ENCODE data around the gene CPVL.

The CPVL gene

DNA sequence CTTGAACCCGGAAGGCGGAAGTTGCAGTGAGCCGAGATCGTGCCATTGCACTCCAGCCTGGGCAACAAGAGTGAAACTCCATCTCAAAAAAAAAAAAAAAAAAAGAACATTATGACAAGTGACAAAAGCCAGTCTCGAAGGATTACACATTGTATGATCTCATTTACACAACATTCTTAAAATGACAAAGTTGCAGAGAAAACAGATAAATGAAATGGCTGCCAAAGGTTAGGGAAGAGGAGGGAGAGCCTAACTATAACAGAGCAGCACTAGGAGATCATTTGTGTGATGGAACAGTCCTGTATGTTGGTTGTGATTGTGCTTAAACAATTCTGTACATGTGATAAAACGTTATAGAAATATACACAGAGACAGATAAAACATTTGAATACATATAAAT lies 16.2 kb upstream of the CPVL start:
- Histone ChIP-seq H3K36me3 (no peaks in the 10 kb centered on the region), H3K27ac (no peak overlapping the region), H3K4me3 (no peak overlapping the region), H3K27me3 (peaks cover 0 to 9% of the 10 kb centered on the region in 2 donors), H3K9me3 (no peaks in the 10 kb centered on the region), H3K4me1 (no peaks in the 10 kb centered on the region)
- intact Hi-C loops (cut with DNase I; ENCODE audit: low total_unique reads), result no loop called here
- no peak for TF ChIP-seq CTCF (IDR thresholded peaks at IDR 0.05)
- no peak for DNase-seq

- intact Hi-C loops (cut with DNase I; ENCODE audit: low total_unique reads), result no loop called here
- no peak overlapping the region for H3K27ac ChIP-seq
- TF ChIP-seq CTCF (IDR thresholded peaks at IDR 0.05), result no peak
- DNase-seq, result no peak
- no peaks in the 10 kb centered on the region for H3K36me3 ChIP-seq
- no peak overlapping the region for H3K4me3 ChIP-seq
- H3K27me3 ChIP-seq, result peaks cover 0 to 9% of the 10 kb centered on the region in 2 donors
- H3K9me3 ChIP-seq, result no peaks in the 10 kb centered on the region
- H3K4me1 ChIP-seq, result no peaks in the 10 kb centered on the region
These were observed 14.9 kb upstream of the CPVL start for GRCh38 chr7:29161231-29161630.

- no peaks in the 10 kb centered on the region for H3K4me1 ChIP-seq
- intact Hi-C loops (cut with DNase I; ENCODE audit: low total_unique reads), result no loop called here
- H3K27ac ChIP-seq, result no peak overlapping the region
- no peak overlapping the region for H3K4me3 ChIP-seq
- no peaks in the 10 kb centered on the region for H3K36me3 ChIP-seq
- TF ChIP-seq CTCF (IDR thresholded peaks at IDR 0.05), result no peak
- H3K27me3 ChIP-seq, result peaks cover 0 to 9% of the 10 kb centered on the region in 2 donors
- DNase-seq, result no peak
- no peaks in the 10 kb centered on the region for H3K9me3 ChIP-seq
These were observed 13.7 kb upstream of the CPVL start for GRCh38 chr7:29160080-29160479.

DNA sequence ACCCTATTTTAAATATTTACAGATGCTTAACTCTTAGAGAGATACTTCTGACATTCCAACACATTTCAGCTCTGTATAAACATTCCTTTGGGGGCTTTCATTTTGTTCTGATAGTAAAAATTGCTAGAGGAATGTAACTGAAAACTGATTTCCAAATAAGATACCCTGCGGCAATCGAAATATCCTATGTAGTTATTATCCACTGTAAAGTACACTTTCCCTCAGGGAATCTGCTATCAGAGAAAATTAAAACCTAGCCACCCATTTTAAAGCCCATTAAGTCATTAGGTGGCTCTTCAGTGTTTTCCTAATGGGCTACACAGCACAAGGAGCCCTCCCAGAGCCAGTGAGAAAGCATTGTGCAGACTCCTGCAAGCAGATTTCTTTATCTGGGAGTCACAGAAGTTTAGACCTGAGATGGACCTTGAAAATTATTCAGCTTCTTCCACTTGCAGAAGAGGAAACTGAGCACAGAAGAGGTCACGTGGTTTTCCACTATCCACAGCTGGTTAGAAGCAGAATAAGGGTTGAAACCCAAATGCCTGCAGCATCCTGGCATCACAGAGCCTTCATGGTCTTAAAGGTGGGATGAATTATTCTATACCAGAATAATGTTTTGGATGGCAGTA lies 12.6 kb upstream of the CPVL start:
- intact Hi-C loops (cut with DNase I; ENCODE audit: low total_unique reads), result no loop called here
- Histone ChIP-seq H3K36me3 (no peaks in the 10 kb centered on the region), H3K27ac (no peak overlapping the region), H3K4me3 (no peak overlapping the region), H3K4me1 (no peaks in the 10 kb centered on the region), H3K9me3 (no peaks in the 10 kb centered on the region), H3K27me3 (peaks cover 0 to 9% of the 10 kb centered on the region in 2 donors)
- no peak for DNase-seq
- TF ChIP-seq CTCF (IDR thresholded peaks at IDR 0.05), result no peak

DNA sequence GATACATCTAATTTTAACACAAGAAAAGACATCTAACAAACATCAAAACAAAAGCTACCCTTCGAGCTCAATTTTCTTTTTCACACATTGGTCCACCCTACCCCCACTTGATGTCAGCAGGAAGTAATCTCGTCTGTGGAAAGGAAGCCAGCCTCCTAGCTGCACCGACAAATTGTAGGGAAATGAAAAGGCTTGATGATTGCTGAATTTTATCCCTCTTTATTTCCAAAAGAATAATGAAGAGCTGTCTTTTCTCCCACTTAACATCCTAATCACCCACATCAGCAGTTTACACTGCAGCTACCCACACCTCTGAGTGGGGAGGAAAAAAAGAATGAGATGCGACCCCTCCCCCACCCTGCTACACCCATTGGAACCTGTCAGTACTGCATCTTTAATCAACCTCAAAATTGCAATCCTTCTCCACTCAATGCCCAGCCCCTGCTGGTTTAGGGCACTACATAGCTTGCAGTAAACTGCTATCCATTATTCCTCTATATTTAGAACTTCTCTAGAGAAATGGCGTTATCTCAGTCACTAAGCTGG lies 10.6 kb upstream of the CPVL start:
- no peak overlapping the region for H3K27ac ChIP-seq
- DNase-seq, result no peak
- H3K4me1 ChIP-seq, result no peaks in the 10 kb centered on the region
- no peak overlapping the region for H3K4me3 ChIP-seq
- H3K27me3 ChIP-seq, result peaks cover 0 to 9% of the 10 kb centered on the region in 2 donors
- no peak for TF ChIP-seq CTCF (IDR thresholded peaks at IDR 0.05)
- intact Hi-C loops (cut with DNase I; ENCODE audit: low total_unique reads), result no loop called here
- H3K36me3 ChIP-seq, result no peaks in the 10 kb centered on the region
- no peaks in the 10 kb centered on the region for H3K9me3 ChIP-seq
